ENCODE measurements around the gene NUDT9. TPM values are rescaled to one million over a fixed set of nuclear protein-coding genes. Genes with fewer than 3 reads are reported as not detected.
"Not testable (repeated sequence)": the region's sequence is repeated elsewhere in the genome, so short reads cannot be mapped to it uniquely, and the experiment has no call there.

Gene NUDT9
- total RNA-seq, 2 experiments from 2014 or later: 15.0 to 16.4 TPM

DNA sequence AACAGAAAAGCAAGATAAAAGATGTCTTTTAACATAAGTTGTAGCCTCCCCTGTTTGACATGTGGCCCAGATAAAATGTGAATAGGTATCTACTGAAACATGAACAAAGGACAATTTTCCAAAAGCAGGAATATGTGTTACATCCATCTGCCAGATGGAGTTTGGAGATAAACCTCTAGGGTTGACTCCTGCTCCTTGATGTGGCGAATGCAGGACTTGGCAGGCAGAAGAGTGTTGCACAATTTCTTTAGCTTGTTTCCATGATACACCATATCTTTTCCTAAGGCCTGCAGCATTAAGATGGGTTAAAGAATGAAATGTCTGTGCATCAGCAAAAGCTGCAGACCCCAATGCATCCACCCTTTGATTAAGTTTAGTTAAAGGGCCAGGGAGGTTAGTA lies 18.6 kb upstream of the NUDT9 start:
- CTCF ChIA-PET, POLR2A ChIA-PET: not testable (repeated sequence)

- ChIA-PET CTCF (no interaction called here), POLR2A (no interaction called here)
Measured at GRCh38 chr4:87405211-87405820, 17.1 kb upstream of the NUDT9 start.

GRCh38 chr4:87406462-87406861 lies 15.9 kb upstream of the NUDT9 start:
- ChIA-PET POLR2A (no interaction called here), CTCF (no interaction called here)

GRCh38 chr4:87406902-87407301 lies 15.5 kb upstream of the NUDT9 start:
- POLR2A ChIA-PET, CTCF ChIA-PET: not testable (repeated sequence)

DNA sequence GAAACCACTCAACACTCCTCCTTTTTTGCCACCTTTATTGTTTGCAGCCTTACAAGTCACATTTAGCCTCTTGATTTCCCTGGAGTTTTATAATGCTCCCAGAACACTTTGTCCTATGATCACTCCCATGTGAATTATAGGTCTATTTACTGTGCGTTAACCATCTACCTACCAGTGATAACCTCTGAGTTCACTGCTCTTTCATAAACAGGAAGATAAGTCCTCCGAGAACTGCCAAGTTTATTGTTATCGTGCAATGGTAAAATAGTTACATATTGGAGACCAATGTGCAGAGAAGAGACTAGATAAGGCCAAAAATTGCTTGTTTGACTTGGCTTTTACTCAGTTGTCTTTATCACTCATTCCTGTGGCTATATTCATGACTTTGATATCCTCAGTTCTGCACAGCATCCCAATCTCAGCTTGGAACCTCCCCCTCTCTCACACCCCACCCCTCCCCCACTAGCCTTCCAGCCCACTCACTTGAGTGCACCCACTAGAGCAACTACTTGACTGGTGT lies 12.9 kb upstream of the NUDT9 start:
- CTCF ChIA-PET: no interaction called here
- POLR2A ChIA-PET: no interaction called here

DNA sequence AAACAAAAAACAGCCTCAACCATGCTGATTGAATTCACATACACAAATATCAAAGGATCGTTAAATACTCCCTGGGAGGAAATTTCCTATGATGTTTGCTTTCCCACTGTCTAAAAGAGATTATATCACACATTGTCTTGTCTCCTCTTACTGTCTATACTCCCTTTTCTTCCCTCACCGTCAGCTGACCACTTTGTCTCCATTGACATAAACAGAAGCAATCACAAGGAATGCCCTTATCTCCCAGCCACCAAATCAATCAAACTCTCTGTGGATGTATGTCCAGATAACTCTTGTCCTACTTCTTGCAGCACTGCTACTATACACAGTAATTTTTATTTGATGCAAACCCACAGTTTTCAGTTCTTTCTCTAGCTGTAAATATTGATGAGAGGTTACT lies 12.2 kb upstream of the NUDT9 start:
- CTCF ChIA-PET: no interaction called here
- POLR2A ChIA-PET: no interaction called here

- ChIA-PET POLR2A (no interaction called here), CTCF (no interaction called here)
Measured at GRCh38 chr4:87410679-87411078, 11.7 kb upstream of the NUDT9 start.

GRCh38 chr4:87414816-87415215 lies 7.6 kb upstream of the NUDT9 start:
- POLR2A ChIA-PET: no interaction called here
- CTCF ChIA-PET: no interaction called here

DNA sequence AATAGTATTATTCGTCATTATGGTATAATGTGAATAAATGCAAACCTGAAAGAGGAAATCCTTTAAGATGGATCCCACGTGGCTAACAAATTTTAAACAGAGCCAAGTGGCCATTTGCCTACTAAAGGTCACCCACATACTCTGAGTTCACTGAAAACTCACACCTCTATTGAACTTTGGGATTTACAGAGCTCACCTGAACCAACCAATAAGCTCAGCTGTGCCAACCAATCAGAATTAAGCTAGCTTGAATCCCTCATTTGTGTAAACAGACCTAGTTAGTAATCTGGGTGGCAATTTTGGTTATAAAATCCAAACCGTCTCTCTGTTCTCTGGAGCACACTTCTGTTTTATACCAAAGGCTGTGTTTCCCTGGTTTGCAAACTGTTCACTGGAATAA lies 5.4 kb upstream of the NUDT9 start:
- ChIA-PET CTCF (no interaction called here), POLR2A (no interaction called here)

DNA sequence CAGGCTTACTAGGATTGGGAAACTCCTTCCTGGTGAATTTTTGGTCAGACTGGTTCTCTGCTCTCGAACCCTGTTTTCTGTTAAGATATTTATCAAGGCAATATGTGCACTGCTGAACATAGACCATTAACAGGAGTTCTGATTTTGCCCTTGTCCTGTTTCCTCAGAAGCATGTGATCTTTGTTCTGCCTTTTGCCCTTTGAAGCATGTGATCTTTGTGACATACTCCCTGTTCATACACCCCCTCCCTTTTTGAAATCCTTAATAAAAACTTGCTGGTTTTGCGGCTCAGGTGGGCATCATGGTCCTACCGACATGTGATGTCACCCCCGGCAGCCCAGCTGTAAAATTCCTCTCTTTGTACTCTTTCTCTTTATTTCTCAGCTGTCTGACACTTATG lies 4.0 kb upstream of the NUDT9 start:
- POLR2A ChIA-PET, CTCF ChIA-PET: not testable (repeated sequence)

DNA sequence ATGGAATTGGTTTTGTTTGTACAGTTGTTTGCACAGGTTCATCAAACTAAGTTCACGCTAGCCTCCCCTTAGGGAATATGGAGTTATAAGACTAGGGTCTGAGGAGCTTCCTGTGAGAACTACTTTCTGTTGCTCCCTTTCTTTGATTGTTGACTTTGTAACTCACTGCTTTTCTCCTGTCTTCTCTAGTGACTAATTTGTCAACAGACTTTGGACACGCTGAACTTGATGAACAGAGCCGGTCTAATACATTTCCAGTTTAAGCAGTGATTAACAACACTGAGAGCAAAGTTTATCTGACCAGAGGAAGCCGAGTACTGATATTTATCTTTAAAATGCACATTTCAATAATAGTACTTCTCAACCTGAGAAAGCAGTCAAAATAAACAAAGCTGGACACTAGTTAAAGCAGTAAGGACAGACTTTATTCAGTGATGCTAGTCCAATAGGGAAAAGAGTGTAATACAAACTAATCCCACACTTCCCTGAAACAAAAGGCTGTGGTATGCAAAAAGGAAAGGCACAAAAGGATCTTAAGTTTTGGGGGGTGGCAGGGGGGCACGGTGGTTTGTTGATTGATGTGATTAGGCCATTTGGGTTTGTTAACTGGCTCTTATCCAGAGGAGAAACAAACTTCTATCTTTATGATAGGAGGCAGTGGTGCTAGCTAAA lies 2.7 kb upstream of the NUDT9 start:
- CTCF ChIA-PET: interaction anchor here (0.9 kb wide), 1 partner anchor 26 kb away, joined by 3 read pairs; no protein-coding TSS in a partner anchor

GRCh38 chr4:87420276-87420830 lies 2.0 kb upstream of the NUDT9 start:
- ChIA-PET CTCF (interaction anchor here (0.9 kb wide), 1 partner anchor 27 kb away, joined by 3 read pairs; no protein-coding TSS in a partner anchor), POLR2A (interaction anchor here (3.5 kb wide), 1 partner anchor 29 kb away, joined by 35 read pairs; the partner anchor contains the start of gene HSD17B11)

More for the DNA sequence above, 2.7 kb upstream of the NUDT9 start:
- POLR2A ChIA-PET: interaction anchor here (3.5 kb wide), 1 partner anchor 29 kb away, joined by 35 read pairs; the partner anchor contains the start of gene HSD17B11

DNA sequence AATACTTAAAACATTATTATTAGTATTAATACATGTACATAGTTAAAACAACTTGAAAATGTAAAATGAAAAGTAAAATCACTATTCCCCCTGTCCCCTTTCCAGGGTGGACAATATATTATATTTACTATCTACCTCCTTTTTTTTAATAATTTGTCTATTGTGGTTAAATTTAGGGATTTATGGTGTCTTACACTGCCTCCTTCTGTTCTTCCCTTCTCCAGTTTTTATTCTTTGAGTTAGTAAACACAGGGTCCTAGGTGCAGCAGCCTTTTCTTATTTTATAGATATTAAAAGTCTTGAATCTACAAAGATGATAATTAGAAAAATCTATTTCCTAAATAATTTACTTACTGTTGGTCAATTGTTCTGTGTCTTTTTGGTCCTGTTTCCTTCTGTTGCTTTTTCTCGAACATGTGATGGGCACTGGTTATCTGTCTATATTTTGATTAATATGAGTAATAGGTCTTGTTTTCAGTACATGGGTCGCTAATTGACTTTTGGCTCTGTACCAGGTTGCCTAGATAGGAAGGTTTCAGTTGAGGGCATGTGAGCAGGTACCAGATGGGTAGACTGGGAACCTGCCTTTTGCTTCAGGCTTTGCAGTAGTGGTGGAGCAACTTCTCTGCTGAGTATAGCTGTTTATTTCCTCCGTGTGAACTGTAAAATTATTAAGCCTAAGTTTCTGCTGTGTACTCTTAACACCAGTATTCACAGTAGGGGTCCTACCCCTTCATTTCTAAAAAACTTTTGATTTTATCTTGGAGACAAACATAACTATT lies 1.1 kb downstream of the NUDT9 start:
- ChIA-PET POLR2A (interaction anchor here (3.5 kb wide), 1 partner anchor 32 kb away, joined by 35 read pairs; the partner anchor contains the start of gene HSD17B11), CTCF (interaction anchor here (0.5 to 0.6 kb wide), 2 partner anchors 12 to 63 kb away, joined by 3 read pairs; no protein-coding TSS in a partner anchor)

DNA sequence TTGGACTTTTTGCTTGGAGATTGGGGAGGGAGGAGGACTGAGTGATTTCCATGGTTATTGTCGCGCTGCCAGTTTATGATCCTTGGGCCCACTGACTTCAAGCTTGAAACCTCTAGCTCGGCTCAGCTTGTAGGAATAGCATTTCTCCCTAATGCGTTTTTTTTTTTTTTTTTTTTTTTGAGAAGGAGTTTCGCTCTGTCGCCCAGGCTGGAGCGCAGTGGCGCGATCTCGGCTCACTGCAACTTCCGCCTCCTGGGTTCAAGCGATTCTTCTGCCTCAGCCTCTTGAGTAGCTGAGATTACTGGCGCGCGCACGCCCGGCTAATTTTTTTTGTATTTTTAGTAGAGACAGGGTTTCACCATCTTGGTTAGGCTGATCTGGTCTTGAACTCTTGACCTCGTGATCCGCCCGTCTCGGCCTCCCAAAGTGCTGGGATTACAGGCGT lies 1.7 kb downstream of the NUDT9 start:
- CTCF ChIA-PET: interaction anchor here (0.6 kb wide), 1 partner anchor 12 kb away, joined by 3 read pairs; no protein-coding TSS in a partner anchor

DNA sequence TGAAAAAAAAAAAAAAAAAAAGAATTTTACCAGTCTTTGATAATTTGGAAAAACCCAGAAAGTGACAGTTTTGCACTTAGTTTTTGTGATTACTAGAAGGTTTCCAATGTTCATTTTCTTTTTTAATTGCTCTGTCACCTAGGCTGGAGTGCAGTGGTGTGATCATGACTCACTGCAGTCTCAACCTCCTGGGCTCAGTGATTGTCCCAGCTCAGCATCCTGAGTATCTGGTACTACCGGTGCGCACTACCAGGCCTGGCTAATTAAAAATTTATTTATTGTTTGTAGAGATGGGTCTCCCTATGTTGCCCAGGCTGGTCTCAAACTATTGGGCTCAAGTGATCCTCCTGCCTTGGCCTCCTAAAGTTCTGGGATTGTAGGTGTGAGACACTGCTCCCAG lies 3.3 kb downstream of the NUDT9 start:
- ChIA-PET CTCF (interaction anchor here (1.0 kb wide), 1 partner anchor 190 kb away, joined by 3 read pairs; no protein-coding TSS in a partner anchor), POLR2A (interaction anchor here (0.7 kb wide), 2 partner anchors 206 to 1167 kb away, joined by 3 to 11 read pairs; no protein-coding TSS in a partner anchor)

More for the DNA sequence above, 1.7 kb downstream of the NUDT9 start:
- POLR2A ChIA-PET: not testable (repeated sequence)

DNA sequence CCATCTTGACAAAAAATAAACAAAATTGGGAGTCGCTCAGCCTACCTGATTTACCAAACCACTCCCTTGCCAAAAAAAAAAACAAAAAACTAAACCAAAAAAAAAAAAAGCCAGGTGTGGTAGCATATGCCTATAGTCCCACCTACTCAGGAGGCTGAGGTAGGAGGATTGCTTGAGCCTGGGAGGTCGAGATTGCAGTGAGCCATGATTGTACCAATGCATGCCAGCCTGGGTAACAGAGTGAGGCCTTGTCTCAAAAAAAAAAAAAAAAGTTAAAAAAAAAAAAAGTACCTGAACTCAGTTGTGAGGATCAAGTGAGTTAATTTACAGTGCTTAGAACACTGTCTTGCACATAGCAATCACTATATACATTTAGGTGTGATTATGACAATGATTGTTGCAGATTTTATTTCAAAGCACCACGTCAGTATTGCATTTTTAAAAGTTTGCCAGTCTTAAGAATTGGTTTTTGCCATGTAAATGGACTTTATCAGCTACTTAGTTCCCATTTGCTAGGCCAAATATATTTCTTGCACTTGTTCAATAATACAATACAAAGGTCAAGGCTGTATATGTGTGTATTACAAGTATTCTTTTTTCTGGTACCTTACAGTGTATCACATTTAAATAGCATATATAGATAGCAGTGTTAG lies 4.6 kb downstream of the NUDT9 start:
- CTCF ChIA-PET: interaction anchor here (1.0 kb wide), 1 partner anchor 192 kb away, joined by 3 read pairs; no protein-coding TSS in a partner anchor
- POLR2A ChIA-PET: no interaction called here

DNA sequence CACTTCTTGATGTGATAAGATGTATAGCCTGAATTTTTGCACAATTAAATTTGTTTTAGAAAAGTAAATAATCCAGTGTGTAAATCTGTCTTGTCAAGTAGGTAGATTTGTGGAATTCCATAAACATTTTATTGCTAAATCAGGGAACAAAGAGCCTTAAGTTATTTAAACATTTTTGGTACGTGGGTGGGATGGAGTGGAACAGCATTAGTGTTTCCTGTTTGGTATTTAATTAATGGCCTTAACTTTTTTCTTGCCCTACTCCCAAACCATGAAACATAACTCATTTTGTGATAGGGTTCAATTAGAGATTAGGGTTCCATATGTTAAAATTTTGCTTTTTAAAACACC lies 5.1 kb downstream of the NUDT9 start:
- CTCF ChIA-PET: no interaction called here

DNA sequence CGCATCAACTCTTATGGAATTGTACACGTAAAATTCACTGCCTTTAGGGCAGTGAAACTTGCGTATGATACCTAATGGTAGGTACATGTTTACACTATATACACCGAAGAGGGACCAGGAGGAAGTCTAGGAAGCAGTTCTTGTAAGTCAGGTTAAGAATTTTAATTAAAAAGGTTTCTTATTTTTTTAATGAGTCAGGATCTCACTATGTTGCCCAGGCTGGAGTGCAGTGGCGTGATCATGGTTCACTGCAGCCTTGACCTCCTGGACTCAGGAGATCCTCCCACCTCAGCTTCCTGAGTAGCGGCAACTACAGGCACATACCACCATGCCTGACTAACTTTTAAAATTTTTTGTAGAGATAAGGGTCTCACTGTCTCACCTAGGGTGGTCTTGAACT lies 6.6 kb downstream of the NUDT9 start:
- ChIA-PET CTCF (no interaction called here), POLR2A (no interaction called here)

More for the DNA sequence above, 5.1 kb downstream of the NUDT9 start:
- POLR2A ChIA-PET: no interaction called here

- CTCF ChIA-PET: no interaction called here
- POLR2A ChIA-PET: no interaction called here
Measured at GRCh38 chr4:87430038-87430437, 7.7 kb downstream of the NUDT9 start.

All from activated CD8-positive, alpha-beta memory T cell treated with anti-CD3 and anti-CD28 coated beads for 36 hours (primary cell).